Superior temporal gyrus (tissue), 1 donor: ENCODE measurements around the gene ITIH1.
"Not testable (repeated sequence)": the region's sequence is repeated elsewhere in the genome, so short reads cannot be mapped to it uniquely, and the experiment has no call there.

Source experiments
- DNase-seq: peaks from one replicate; pipeline ENCODE4 v3.0.0-alpha.2; 2016; ENCODE audit errors: extremely low spot score

Gene ITIH1

GRCh38 chr3:52777127-52777958, at the start of gene ITIH1:
TSS of gene ITIH1 (plus strand) at chr3:52777599. CDS start at chr3:52777616, 17 bp downstream.
- no peak for DNase-seq

DNA sequence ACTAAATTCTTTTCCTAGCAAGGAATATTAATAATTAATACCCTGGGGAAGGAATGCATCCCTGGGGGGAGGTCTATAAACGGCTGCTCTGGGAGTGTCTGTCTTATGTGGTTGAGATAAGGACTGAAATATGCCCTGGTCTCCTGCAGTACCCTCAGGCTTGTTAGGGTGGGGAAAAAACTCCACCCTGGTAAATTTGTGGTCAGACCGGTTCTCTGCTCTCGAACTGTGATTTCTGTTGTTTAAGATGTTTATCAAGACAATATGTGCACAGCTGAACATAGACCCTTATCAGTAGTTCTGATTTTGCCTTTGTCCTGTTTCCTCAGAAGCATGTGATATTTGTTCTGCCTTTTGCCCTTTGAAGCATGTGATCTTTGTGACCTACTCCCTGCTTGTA, 48.6 kb upstream of the ITIH1 start:
- DNase-seq: not testable (repeated sequence)

DNA sequence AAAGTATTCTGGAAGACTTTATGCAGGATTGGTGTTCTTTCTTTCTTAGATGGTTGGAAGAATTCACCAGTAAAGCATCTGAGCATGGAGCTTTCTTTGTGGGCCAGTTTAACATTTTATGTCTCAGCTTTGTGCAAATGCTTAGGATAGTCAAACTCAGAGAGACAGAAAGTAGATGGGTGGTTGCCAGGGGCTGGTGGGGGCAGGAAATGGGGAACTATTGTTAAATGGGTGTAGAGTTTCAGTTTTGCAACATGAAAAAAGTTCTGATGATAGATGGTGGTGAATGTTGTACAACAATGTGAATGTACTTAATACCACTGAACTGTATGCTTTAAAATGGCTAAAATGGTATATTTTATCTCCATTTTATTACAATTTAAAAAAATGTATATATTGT, 46.7 kb upstream of the ITIH1 start:
- no peak for DNase-seq

GRCh38 chr3:52731590-52731989, 45.8 kb upstream of the ITIH1 start:
- DNase-seq: no peak

DNA sequence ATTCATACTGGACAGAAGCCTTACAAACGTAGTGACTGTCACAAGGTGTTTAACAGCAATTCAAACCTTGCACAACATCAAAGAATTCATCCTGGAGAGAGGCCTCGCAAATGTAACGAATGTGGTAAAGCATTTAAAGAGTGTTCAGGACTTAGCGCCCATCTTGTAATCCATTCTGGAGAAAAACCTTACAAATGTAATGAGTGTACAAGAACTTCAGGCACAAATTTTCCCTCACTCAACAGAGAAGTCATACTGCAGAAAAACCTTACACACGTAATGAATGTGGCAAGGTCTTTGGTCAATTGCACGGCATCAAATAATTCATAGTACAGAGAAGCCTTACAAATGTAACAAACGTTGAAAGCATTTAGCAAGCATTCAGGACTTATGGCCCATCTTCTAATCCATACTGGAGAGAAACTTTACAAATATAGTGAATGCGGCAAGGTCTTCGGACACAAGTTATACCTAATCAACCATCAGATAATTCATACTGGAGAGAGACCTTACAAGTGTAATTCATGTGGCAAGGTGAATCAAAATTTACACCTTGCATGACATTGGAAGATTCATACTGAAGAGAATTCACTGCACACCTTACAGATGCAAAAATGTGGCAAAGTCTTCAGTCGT, 44.0 kb upstream of the ITIH1 start:
- DNase-seq: no peak

DNA sequence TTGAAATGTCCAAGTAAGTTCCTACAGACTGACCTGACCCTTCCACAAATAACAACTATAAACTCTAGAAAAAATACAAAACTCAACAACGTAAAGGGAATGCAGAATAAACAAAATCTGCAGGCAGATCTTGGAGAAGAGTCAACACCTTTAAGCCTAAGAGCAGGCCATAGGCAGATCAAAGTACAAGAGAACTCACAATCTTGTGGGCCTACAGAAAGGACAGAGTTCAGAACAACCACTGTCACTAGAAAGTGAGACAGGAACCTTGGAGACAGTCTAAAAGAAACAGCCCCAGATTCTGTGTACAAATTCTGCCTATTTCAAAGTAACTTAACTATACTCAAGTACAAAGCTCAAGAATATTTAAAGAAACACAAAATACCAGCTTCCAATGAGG, 37.7 kb upstream of the ITIH1 start:
- DNase-seq: no peak

DNA sequence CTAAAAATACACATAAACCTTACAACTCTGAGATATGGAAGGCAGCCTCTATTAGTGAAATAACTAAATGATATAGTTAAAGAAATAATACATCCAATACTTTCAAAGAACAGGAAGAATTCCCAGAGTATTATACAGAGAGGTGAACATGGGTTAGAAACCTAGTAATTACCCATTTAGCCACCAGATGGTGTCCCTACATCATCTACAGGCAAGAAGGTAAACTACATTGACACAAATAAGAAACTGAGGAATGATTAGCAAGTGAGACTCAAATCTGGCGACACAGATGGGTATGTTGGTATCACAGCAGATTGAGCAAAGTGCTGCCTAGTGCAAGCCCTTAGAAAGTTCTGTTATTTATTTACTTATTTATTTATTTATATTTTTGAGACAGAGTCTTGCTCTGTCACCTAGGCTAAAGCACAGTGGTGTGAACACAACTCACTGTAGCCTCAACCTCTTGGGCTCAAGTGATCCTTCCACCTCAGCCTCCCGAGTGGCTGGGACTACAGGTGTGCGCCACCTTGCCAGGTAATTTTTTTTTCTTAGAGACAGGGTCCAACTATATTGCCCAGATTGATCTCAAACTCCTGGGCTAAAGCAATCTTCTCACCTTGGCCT, 34.9 kb upstream of the ITIH1 start:
- DNase-seq: peak; percentile 49

DNA sequence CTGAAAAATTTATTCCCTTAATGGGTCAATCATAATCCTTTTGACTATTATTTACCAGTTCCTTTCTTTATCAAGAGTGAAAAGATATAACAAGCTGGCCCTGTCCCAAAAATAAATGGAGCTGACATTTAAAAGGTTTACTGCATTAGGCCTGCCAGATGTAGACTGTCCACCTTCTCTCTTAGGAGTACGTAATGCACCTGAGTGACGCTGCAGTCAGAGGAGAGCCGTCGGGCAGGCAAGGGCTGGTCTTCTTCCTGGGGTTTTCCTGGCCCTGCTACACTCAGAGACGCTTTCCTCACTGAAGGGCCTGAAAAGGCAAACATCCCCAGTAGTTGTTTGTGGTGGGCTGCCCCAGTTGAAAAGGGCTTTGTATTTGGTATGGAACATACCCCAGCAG, 34.2 kb upstream of the ITIH1 start:
- DNase-seq: no peak

DNA sequence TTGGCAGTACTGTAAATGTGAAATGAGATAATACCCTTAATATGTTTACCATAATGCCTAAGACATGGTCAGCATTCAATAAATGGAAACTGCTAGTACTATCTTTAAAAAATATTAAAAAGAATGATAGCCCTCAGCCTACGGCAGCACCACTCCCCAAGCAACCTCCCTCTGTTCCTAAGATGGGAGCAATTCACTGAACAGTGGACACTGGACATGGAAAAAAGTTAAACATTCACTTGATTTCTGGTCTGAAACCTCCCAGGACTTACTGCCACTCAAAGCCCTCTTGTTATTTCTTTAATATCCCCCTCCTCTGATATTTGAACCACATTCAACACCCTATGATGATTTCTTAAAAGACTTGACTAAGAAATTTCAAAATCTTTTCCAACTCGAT, 33.7 kb upstream of the ITIH1 start:
- no peak for DNase-seq

GRCh38 chr3:52752045-52752660, 25.2 kb upstream of the ITIH1 start:
- no peak for DNase-seq

GRCh38 chr3:52754373-52754772, 23.0 kb upstream of the ITIH1 start:
- no peak for DNase-seq

DNA sequence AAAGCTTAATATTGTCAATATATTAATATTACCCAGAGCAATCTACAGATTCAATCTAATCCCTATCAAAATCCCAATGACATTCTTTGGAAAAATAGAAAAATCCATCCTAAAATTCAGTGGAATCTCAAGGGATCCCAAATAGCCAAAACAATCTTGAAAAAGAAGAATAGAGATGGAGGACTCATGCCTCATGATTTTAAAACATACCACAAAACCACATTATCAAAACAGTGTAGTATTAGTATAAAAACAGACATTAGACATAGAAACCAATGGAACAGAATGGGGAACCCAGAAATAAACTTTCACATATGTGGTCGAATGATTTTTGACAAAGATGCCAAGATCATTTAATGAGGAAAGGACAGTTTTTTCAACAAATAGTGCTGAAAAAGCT, 21.3 kb upstream of the ITIH1 start:
- DNase-seq: no peak

- DNase-seq: no peak
Observed at GRCh38 chr3:52763466-52763865, 13.9 kb upstream of the ITIH1 start.

- no peak for DNase-seq
Observed at GRCh38 chr3:52769786-52770455, 7.5 kb upstream of the ITIH1 start.

GRCh38 chr3:52770496-52771333, 6.7 kb upstream of the ITIH1 start, which contains the start of gene NEK4:
TSS of gene NEK4 (minus strand) at chr3:52770940. CDS start at chr3:52770746, 194 bp downstream.
- peak; percentile 94 for DNase-seq

DNA sequence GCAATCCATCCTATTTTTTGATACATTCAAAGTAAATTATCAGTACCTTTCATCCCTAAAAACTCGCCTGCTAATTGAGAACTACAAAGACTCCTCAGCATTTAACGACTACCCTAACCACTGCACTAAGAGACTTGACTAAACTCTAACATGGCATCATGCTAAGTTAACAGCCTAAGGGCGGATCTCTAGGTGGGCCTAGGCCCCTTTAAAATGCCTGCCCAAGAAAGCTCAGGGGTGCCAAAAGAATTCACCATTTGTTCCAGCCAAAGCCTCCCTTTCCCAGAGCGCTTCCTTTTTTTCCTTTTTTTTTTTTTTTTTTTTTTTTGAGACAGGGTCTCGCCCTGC, 6.1 kb upstream of the ITIH1 start:
- no peak for DNase-seq

DNA sequence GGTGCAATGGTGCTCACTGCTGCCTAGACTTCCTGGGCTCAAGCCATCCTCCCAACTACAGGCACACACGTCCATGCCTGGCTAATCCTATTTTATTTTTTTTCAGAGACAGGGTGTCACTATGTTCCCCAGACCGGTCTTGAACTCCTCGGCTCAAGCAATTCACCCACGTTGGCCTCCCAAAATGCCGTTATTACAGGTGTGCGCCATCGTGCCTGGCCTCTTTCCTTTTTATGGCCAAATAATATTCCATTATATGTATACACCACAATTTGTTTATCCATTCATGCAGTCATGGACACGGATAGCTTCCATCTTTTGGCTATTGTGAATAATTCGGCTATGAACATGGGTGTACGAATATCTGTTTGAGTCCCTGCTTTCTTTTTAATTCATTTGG, 5.7 kb upstream of the ITIH1 start:
- DNase-seq: no peak

GRCh38 chr3:52773361-52774065, 3.9 kb upstream of the ITIH1 start:
- no peak for DNase-seq

DNA sequence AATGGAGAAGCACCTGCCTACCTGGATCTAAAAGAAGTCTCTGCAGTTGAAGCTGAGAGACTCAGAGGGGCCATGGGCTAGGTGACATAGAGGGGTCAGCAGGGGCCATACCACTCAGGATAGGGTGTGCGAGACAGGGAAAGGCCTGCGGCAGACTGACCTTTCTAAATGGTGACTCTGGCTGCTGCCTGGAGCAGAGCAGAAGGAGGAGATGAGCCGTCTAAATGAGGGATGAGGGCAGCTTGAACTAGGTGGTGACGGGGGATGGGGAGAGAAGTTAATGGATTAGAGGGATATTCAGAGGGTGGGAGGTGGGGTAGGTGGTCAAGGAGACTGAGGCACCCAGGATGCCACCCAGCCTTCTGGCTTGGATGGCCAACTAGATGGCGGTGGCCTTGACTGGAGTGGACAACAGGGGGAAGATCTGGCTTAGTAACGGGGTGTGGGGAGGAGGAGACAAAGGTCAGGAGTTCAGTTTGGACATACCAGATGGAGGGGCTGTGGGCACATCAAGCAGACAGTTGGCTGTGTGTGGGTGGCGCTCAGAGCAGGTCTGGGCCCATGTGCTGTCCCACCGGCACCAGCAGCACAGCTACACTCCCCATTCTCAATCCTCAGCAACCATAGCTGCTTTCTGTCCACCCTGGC, 3.2 kb upstream of the ITIH1 start:
- no peak for DNase-seq
